Right lobe of liver (tissue), 6 donors: ENCODE measurements around the gene MOGAT3. TPM values are rescaled to one million over a fixed set of nuclear protein-coding genes. Genes with fewer than 3 reads are reported as not detected.

Source experiments
- ATAC-seq, 4 donors: fragments of 200-7000 bp; cut with Tn5 transposase; one replicate each; pipeline ENCODE4 v1.9.1; 2020; ENCODE audit warnings: mild to moderate bottlenecking in 4 of 4, moderate library complexity in 4 of 4
- DNase-seq, 3 donors: peaks; one replicate each; pipeline ENCODE4 v3.0.0-alpha.2; 2020
- H3K27ac ChIP-seq, 3 donors: fragments of 200-600 bp; one replicate each; pipeline ENCODE4 v1.8.0; 2022
- H3K27me3 ChIP-seq, 2 donors: fragments of 200-600 bp; one replicate each; pipeline ENCODE4 v1.8.0; 2022
- H3K36me3 ChIP-seq, 4 donors: fragments of 200-600 bp; sonication (generic) in 1 of 4; one replicate each; pipeline versions ENCODE4 v1.5.1 to v1.8.0; 2017 to 2022; ENCODE audit warnings: control low read depth in 1 of 4
- H3K4me1 ChIP-seq, 4 donors: fragments of 200-600 bp; sonication (generic) in 1 of 4; one replicate each; pipeline versions ENCODE4 v1.5.1 to v1.8.0; 2017 to 2022; ENCODE audit warnings: control low read depth in 1 of 4
- H3K4me3 ChIP-seq, 3 donors: fragments of 200-600 bp; one replicate each; pipeline ENCODE4 v1.8.0; 2022
- H3K9me3 ChIP-seq, 4 donors: fragments of 200-600 bp; sonication (generic) in 1 of 4; one replicate each; pipeline versions ENCODE4 v1.5.1 to v1.8.0; 2017 to 2022; ENCODE audit warnings: control low read depth in 1 of 4
- CTCF ChIP-seq, 4 donors: fragments of 200-600 bp in 3 of 4; fragments of 450-650 bp in 1 of 4; IDR thresholded peaks; one replicate each; pipeline versions ENCODE4 v1.5.1 to v1.8.0; 2016 to 2022; ENCODE audit warnings: antibody characterized with exemption in 4 of 4, mild to moderate bottlenecking in 2 of 4
- POLR2A ChIP-seq: fragments of 450-650 bp; IDR thresholded peaks from one replicate; pipeline ENCODE4 v1.6.1; 2017; ENCODE audit warnings: antibody characterized with exemption, mild to moderate bottlenecking
- WGBS: methylation state at CpG from one replicate; pipeline ENCODE4 v1.1.6; 2018; ENCODE audit warnings: low coverage, low lambda C conversion rate; ENCODE audit not compliant: insufficient coverage; ENCODE audit errors: missing lambda C conversion rate; 5-methylcytosine and 5-hydroxymethylcytosine counted together
- intact Hi-C, 2 donors: fragments of 100-400 bp; cut with DNase I; formaldehyde crosslinking; loops; one replicate each; pipeline versions ENCODE4 v1.11.2 to v1.14.1; 2022
- total RNA-seq, 6 experiments: library from RNA; depleted of rRNA in 2 of 6; stranded (reverse); fragments of >200 nt in 2 of 6; fragmentation: NEBNext Ultra II Directional in 3 of 6; extraction: Animal tissue kit (Norgen Biotek cat#: 25700) in 3 of 6; gene quantifications; one replicate each; pipeline versions ENCODE4 v1.1.0 to v1.2.4, GENCODE V29; 2016 to 2023
- donor health status: DM: no; HTN: yes; CAD: no.
- donor health status: DM: no; HTN: no; CAD: no.
- donor health status: DM: no; HTN: no; CAD: no.
- donor health status: DM: no; HTN: yes; CAD: no.
- donor health status: DM: no; HTN: yes; CAD: no.

MOGAT3 gene
- total RNA-seq, 6 experiments from 2014 or later, result 8.4 to 28.6 (median 15.7) TPM

GRCh38 chr7:101161692-101162471, 39.0 kb downstream of the MOGAT3 start:
- DNase-seq (no peak), ATAC-seq (no peak)
- Histone ChIP-seq H3K27ac (no peak overlapping the region), H3K36me3 (peaks cover 0 to 2% (median 0%) of the 10 kb centered on the region in 4 donors), H3K4me1 (peaks cover 0 to 22% (median 0%) of the 10 kb centered on the region in 4 donors), H3K27me3 (peaks cover 0 to 19% of the 10 kb centered on the region in 2 donors), H3K9me3 (no peaks in the 10 kb centered on the region), H3K4me3 (no peak overlapping the region)
- intact Hi-C loops, result loop anchor here in 1 of 2 donors (10.0 kb wide), 1 partner anchor 123 kb away; no protein-coding TSS in a partner anchor
- 79% methylated on average over 8 of the region's 17 CpGs for WGBS
- TF ChIP-seq CTCF (IDR thresholded peaks at IDR 0.05) (no peak), POLR2A (no peak)

- no peak for DNase-seq
These were observed 39.9 kb downstream of the MOGAT3 start for GRCh38 chr7:101160910-101161309.

GRCh38 chr7:101159696-101160674, 40.9 kb downstream of the MOGAT3 start:
- 69% methylated on average over 12 of the region's 31 CpGs for WGBS
- peaks cover 0 to 2% (median 0%) of the 10 kb centered on the region in 4 donors for H3K36me3 ChIP-seq

More at GRCh38 chr7:101160910-101161309, 39.9 kb downstream of the MOGAT3 start:
- TF ChIP-seq POLR2A, result no peak
- no peak for TF ChIP-seq CTCF (IDR thresholded peaks at IDR 0.05)
- ATAC-seq, result no peak
- peaks cover 0 to 2% (median 0%) of the 10 kb centered on the region in 4 donors for H3K36me3 ChIP-seq
- no peaks in the 10 kb centered on the region for H3K9me3 ChIP-seq
- peaks cover 0 to 16% of the 10 kb centered on the region in 2 donors for H3K27me3 ChIP-seq
- peaks cover 0 to 23% (median 0%) of the 10 kb centered on the region in 4 donors for H3K4me1 ChIP-seq
- H3K4me3 ChIP-seq, result no peak overlapping the region
- intact Hi-C loops, result loop anchor here in 1 of 2 donors (10.0 kb wide), 1 partner anchor 124 kb away; no protein-coding TSS in a partner anchor
- no peak overlapping the region for H3K27ac ChIP-seq

More at GRCh38 chr7:101159696-101160674, 40.9 kb downstream of the MOGAT3 start:
- peaks cover 0 to 9% of the 10 kb centered on the region in 2 donors for H3K27me3 ChIP-seq
- intact Hi-C loops, result loop anchor here in 1 of 2 donors (10.0 kb wide), 1 partner anchor 125 kb away; no protein-coding TSS in a partner anchor
- TF ChIP-seq POLR2A (no peak), CTCF (IDR thresholded peaks at IDR 0.05) (no peak)
- H3K27ac ChIP-seq, result no peak overlapping the region
- no peak overlapping the region for H3K4me3 ChIP-seq
- H3K9me3 ChIP-seq, result no peaks in the 10 kb centered on the region
- peaks cover 0 to 21% (median 0%) of the 10 kb centered on the region in 4 donors for H3K4me1 ChIP-seq
- ATAC-seq, result no peak
- no peak for DNase-seq
